GM18870 (cell line): ENCODE data around the gene CHST8.

Source experiments
- ATAC-seq: cut with Tn5 transposase; IDR thresholded peaks from one replicate; pipeline ENCODE4 v1.9.1; 2021; ENCODE audit warnings: moderate library complexity; ENCODE audit not compliant: unreplicated experiment

Gene CHST8

DNA sequence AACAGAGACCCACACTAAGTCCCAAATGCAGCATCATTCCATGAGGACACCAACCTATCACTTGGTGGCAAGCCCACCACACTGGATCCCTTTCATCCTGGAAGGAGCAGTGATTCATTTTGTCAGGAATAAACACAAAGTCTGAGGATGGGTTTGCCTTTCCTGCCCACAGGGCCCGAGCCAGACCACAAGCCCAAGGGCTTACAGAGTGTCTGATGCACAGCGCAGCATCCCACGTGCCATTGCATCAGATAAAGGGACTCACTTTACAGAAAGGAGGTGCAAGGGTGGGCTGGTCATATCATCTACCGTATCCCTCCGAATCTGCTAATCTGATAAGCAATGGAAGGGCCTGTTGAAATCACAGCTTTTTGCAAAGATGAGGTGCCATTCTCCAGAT, 162.7 kb downstream of the CHST8 start:
- ATAC-seq: no peak

DNA sequence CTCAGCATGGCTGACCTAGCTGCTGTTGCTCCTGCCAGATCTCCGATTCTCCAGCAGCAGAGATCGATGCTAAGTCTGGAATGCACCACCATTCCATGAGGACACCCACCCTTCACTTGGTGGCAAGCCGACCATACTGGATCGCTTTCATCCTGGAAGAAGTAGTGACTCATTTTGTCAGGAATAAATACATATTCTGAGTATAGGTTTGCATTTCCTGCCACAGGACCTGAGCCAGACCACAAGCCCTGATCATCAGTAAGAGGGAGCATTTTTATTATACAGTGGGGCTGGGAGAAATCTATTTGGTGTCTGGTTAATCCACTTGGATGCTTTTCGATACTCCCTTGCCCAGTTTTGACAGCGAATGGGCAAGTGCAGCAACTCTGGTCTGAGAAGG, 164.0 kb downstream of the CHST8 start:
- ATAC-seq: no peak

DNA sequence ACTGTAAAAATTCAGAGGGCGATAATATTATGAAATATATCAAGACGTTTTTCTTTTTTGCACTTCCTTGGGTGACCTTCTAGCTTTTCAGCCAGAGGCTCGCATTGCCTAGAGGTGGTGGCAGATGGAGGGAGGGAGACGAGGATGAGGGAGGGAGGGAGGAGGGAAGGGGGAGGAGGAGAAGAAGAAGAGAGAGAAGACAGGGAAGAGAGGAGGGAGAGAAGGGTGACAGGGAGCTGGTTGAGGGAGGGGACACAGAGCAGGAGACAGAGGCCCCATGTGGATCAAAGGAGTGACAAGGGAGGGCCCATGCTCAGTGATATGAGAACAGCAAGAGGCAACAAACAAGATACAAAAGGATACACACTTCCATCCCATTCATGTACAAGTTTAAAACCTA, 166.9 kb downstream of the CHST8 start:
- ATAC-seq: no peak

DNA sequence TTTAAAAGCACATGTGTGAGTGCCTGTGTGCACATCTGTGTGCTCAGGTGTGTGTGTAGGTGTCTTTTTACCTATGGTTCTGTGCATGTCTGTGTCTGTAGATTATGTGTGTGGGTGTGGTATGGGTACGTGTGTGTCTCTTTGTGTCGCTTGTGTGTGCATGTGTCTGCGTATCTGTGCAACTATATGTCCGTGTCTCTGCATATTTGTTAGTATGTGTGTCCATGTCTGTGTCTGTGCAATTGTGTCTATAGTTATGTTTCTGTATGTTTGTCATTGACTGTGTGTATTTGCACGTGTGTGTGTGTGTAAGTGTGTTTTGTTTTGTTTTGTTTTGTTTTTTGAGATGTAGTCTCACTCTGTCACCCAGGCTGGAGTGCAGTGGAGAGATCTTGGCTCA, 167.6 kb downstream of the CHST8 start:
- no peak for ATAC-seq

DNA sequence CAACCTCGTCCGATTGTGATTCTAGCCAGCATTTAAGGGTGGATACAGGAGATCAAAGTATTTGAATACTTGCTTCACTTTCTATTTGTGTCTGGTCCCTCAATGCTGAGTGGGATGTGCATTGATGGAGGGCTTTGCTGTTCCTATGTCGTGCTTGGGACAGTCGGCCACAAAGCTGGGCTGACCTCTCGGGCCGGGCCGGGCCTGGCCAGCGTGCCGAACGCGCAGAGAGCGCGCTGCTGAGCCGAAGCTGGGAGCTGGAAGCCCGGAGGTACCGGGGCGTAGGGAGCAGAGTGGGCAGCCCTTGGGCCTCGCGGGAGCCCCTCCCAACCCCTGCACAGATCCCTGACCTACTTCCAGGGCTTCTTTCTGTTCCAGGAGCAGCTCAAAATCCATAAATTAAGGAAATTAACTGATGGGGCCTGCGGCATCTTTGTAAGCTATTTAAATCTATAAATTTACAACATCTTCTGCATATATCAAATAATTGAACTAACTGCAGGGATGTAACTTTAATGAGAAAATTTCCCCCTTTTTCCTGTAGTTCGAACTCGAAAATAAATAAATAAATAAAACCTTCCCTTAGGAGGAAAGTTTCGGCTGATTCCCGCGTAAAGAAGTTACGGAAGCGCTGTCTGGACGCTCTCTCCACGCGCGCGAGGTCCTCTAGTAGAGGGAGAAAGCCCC, 173.1 kb downstream of the CHST8 start:
- ATAC-seq: no peak

DNA sequence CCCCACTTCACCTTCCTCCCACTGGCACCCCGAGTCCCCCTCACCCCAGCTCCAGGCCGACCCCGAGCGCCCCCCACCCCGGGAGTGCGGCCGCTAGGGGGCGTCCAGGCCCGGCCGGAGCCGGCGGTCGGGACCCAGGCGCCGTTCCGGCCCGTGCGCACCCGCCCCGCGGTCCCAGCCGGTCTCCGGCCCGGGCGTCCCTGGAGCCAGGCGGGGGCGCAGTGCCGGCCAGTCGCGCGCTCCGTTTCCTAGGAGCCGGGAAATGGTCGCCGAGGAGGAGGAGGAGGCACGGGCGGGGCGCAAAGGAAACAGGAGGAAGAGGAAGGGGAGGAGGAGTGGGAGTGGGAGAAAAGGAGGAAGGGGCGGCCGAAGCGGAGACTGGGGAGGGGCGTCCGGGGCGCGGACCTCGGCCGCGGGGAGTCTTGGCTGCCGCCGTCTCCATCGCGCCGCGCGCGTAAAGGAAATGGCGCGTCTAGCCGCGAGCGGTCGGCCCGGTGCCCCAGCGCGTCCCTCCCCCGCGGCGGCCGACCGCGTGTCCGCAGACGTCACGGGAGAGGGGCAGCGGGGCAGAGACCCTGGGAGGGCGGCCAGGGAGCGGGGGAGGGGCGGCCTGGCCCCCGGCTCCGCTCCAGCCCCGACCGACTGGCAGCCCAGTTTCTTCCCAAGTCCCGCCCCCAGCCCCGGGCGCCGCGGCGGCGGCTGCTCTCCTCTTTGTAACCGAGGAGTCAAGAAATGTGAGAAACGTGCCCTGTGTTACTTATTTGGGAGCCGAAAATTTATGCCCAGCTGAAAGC, 173.8 kb downstream of the CHST8 start:
- ATAC-seq: no peak

DNA sequence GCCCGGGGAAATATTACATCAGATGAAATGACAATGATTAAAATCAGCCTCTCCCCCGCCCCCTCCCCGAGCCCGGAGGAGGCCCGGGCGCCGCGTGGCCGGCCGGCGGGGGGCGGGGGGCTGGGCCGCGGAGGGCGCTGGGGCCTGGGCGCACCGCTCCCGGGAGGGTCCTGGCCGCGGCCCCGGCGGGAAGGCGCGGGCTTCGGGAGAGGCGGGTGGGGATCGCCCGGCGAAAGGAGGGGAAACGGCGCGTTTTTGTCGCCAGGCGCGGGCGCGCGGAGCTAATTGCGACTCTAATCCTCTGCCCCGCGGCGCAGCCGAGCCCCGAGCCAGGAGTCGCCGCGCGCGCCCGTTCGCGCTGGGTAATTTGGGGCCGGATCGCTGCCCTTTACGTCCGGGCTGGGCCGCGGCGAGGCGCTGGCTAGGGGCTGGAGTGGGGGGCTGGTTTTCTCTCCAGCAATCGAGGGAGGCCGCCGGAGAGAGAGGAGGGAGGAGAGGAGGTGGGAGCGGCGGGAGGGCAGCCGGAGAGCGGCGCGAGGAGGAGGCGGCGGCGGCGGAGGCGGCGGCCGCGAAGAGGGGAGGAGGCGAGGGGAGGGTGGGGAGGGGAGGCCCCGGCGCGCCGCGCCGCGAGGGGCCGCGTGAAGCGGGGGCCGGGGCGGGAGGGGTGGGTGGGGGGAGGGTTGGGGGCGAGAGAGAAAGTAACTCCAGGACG, 174.6 kb downstream of the CHST8 start, which contains the start of gene KCTD15:
Gene KCTD15, plus strand, starts transcription at position 707 of the 712 bp plus-strand sequence. CDS start 3,585 bp downstream, outside the sequence.
- ATAC-seq: no peak

DNA sequence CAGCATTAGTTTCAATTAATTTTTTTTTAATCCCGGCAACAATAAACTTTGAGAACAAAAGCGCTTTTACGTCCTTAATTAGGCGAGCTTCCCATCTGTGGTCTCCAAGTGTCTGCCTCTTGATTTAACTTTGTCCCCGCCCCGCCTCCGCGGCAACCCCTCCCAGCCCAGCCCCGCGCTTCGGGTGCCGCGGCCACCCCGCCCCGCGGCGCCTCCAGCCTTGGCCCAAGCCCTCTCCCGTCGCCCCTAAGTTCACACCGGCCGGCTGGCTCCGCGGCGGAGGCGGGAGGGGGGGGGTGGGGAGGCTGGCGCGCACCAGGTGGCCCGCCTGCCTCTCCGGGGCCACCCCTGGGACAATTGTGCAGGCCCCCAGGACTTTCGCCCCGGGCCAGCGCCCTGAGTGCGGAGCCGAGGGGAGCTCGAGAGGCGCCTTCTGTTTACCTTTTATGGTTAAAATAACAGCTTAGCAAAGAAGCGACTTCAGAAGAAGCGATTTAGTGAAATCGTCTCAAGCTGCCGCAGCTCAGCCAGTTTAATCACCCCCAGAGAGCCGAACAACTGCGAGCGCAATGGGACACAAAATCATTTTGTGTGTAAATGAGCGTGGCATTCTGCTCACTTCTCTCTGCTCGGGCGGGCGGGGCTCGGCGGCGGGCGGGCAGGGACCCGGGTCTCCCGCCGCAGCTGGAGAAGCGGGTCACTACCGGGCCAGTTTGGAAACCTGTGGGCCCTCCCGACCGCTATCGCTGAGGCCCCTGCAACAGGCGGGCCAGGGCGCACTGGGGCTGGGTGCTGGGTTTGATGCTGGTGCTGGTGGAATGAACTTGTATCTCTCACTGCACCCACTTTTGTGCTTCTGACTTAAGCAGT, 176.3 kb downstream of the CHST8 start:
- ATAC-seq: no peak

DNA sequence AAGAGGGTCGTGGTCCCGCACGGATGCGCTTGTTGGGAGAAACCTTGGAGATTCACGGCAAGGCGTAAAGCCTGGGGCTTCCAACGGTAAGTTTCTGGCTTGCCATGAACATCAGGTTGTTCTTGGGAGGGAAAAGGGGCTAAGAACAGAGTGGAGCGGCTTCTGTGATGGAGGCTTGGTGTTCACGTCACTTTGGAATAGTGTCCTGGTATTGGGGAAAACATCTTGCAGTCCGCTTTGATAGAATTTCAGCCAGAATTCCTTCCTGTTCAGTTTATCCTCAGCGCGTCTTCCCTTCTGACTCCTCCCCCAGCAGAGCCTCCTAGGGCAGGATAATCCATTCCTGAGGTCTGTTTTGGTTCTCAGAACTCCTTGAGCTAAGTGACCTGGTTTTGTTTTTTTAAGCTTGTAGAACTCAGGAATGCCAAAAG, 176.9 kb downstream of the CHST8 start:
- no peak for ATAC-seq

DNA sequence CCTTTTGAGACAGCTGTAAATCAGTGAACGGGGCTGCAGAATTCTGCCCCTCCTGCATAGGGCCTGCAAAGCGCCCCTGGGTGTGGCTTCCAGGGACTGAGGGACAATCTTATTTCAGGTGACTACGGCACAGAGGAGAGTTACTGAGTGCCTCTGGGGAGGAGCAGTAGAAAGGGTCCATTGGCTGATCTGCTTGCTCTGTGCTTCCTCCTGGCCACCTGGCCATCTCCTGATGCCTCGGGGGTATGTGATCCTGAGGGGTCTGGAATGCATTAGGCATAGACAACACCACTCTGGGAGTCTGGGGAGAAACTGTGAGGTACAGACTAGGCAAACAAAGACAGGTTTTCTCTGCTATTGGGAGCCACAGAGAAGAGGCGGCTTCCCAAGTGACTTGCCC, 177.7 kb downstream of the CHST8 start:
- no peak for ATAC-seq

DNA sequence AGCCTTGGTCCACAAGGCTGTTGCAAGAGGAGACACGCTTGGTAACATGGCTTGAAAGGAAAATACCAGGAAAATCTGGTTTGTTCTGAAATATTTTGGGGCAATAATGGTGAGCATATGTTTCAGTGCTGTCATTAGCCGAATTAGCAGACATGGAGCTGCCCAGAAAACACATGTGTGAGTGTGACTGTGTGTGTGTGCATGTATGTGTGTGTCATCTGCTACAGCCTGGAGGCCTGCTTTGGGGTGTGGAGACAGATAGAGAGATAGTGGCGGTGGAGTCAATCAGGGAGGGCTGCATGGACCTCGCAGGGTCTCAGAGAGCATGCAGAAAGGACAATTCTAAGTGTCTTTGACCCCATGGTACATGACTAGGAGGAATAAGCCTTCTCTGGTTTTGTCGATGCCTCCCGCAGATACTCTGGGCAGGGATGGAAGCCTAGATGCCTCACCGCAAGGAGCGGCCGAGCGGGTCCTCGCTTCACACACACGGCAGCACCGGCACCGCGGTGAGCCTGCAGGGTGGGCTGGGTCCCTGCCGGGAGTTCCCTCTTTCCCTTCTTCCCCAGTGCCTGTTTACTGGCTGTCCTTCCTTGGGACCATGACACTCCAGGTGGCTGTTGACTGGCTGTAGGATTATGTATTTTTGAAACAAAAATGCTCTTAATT, 178.4 kb downstream of the CHST8 start:
- no peak for ATAC-seq

DNA sequence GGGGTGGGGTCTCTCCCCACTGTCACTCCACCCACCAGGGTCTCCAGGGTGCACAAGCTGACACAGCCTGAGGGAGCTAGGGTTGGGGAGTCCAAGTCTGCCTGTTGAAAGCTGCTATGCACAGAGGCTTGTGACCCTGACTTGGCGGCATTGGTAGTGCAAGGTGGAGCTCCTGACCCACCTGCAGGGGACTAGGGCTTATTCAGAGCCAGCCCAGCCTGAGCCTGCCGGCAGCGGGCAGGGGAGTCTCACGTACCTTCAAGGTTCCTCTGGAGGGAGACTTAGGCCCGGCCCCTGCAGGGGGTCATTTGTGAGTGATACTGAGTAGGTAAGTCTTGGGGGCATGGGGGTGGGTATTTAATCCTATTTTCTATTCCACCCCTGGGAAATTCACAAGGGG, 179.7 kb downstream of the CHST8 start:
- no peak for ATAC-seq

DNA sequence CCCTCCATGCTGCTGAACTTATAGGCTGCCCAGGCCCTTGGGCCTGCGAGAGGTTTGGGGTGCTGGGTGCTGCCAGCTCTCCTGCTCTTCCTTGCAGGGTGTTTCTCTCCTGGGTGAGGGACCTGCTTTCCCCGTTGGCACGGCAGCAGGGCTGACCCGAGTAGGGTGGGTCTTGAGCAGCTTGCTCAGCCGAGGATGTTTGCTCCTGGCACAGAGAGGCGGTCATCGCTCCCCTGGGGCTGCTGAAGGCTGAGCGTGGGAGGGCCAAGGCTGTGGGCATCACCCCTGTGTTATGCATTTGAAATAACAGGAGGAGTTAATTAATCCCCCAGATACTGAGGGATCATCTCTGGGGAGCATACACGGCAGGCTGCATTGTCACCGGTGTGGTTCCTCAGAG, 180.2 kb downstream of the CHST8 start:
- no peak for ATAC-seq

DNA sequence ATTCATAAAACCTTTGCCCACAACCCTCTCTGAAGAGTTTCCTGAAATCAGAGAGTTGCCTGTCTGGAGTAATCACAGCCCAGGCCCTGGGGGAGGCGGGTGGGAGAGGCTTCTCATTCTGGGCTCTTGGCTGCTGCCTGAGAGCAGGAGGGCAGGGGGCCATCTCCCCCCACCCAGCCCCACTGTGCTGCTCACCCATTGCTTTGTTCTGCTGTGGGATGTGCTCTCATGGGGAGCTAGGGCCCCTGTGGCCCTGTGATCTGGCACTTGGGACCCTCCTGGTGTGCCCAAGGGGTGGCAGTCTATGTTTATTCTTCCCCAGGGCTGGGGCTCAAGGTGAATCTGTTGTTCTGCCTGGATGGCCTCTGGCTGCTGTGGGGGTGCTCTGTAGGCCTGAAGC, 181.0 kb downstream of the CHST8 start:
- no peak for ATAC-seq

DNA sequence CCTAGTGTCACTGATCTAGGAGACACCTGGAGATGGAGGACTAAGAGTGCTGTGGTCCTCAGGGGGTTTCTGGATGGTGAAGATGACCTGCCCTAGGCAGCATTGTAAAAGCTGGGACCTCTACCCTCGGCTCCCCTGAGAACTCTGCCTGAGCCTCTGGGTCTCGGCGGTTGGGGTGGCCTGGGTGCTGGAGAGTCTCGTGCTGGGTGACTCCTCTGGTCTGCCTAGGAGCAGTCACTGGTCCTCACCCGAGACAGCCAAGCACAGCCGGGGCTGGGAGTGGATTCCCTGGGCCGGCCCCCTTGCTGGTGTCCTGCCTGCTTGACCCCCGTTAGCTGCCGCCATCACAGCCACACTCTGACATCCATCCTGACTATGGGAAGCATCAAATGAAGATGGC, 181.6 kb downstream of the CHST8 start:
- no peak for ATAC-seq

DNA sequence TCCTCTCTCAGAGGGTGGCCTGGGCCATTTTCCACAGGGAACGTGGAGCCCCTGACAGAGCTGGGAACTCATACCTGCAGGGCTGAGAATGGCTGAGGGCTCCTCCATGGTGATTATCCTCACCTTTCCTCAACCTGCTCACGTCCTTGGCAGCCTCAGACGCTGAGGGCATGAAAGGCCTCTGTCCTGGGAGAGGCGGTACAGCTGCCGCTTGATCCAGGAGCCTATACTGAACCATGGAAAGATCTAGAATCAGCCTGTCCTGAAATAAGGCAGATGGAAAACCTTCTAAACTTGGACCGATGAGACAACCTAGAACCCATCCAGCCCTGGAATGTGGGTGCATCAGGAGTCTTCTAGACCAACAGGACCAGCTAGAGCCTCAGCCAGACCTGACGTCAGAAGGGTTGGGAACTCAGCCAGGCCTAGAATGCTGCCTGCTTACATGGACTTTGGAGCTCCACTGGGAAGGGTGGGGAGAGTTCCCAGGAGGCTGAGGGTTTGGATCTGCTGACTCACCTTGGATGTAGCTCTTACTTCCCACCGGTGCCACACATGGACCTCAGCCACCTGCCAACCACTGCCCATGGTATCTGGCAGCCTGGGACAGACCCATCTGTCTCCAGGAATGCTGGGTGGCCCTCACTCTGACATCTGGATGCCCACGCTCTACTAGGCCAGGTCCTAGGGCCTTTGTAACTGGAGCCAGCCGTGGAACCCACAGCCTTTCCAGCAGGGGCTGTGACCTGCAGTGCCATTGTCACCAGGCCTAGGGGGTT, 182.5 kb downstream of the CHST8 start:
- no peak for ATAC-seq

DNA sequence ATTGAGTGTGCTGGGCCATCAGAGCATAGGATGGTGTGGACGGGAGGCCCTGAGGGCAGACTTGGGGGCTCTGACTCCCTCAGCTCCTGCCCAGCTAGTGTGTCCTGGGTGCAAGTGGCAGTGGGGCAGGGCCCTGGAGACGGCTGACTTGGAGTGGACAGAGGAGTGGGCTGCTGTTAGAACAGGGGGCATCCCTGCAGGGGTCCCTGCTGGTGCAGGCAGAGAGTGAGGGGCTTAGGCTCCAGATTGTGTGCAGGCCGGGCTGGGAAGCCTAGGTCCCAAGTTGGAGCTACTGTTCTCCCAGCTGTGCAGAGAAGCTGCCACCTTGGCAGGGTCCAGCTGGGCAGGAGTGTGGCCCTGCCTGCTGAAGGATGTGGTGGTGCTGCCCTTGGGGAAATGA, 183.6 kb downstream of the CHST8 start:
- no peak for ATAC-seq

DNA sequence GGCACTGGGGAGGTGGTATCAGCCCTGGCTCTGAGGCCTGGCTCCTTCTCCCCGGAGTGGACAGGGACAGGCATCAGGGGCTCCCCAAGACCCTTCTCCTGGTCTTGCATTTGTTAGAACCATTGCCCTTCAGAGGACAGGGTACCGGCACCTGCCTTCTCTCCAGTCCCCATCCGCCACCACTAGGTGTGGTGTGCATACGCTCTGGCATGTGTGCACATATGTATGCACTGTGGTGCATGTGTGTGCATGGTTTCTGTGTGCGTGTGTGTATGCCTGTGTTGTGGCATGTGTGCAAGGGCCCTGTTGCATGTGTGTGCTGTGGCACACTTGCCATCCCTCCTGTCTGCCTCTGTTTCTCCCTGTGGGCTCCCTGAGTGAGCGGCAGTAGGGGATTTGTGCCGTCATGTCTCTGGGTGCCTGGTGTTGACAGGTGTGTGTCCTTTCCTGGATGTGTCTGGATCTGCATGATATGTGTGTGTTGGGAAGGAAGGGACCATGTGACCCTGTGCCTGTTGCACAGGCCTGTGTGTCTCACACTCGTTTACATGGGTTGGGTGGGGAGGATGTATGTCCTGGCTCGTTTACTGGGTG, 184.2 kb downstream of the CHST8 start:
- no peak for ATAC-seq

DNA sequence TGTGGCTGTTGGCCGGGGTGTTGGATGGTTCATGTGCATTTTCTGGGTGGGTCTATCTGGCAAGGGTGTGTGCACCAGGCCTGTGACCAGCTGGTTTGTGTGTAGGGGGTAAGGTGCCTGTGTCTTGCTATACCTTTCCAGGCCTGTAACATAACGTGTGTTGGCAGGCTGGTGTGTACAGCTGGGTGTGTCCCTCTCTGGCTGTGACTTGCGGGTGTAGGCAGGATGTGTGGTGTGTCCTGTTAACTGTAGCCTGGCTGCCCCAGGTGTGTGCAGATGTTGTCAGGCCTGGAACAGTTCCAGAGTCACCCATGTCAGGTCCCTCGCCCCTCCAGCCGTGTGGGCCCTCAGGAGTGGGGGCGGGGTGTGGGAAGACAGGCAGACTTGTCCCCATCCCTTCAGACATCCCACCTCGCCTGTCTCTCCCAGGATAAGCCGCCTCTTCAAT, 184.7 kb downstream of the CHST8 start:
- no peak for ATAC-seq
